Measurements from ENCODE around the gene SYN1. TPM values are rescaled to one million over a fixed set of nuclear protein-coding genes. Genes with fewer than 3 reads are reported as not detected.
"Not testable (repeated sequence)": the region's sequence is repeated elsewhere in the genome, so short reads cannot be mapped to it uniquely, and the experiment has no call there.

SYN1 gene
- total RNA-seq, 1 donor from 2014 or later, result 0.12 TPM

DNA sequence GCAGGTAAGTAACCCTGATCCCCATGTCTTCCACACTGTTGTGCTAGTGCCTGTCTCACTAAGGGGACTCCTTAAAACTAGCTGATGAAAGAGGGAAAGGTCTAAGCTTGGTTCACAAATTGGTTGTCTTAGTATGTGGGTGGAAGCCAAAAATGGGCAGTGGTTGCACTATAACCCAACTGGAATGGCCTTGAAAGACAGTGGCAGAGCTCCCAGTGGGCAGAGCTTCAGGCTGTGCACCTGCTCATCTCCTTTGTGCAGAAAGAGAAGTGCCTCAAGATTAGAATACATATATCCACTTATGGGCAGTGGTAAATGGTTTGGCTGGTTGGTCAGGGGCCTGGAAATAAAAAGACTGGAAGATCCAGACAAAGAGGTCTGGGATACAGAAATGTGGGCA is 7.2 kb downstream of the SYN1 start:
- DNase-seq (ENCODE audit: low read depth), result no peak
- TF ChIP-seq, protein P1, sequence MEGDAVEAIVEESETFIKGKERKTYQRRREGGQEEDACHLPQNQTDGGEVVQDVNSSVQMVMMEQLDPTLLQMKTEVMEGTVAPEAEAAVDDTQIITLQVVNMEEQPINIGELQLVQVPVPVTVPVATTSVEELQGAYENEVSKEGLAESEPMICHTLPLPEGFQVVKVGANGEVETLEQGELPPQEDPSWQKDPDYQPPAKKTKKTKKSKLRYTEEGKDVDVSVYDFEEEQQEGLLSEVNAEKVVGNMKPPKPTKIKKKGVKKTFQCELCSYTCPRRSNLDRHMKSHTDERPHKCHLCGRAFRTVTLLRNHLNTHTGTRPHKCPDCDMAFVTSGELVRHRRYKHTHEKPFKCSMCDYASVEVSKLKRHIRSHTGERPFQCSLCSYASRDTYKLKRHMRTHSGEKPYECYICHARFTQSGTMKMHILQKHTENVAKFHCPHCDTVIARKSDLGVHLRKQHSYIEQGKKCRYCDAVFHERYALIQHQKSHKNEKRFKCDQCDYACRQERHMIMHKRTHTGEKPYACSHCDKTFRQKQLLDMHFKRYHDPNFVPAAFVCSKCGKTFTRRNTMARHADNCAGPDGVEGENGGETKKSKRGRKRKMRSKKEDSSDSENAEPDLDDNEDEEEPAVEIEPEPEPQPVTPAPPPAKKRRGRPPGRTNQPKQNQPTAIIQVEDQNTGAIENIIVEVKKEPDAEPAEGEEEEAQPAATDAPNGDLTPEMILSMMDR (conservative IDR thresholded peaks at IDR 0.05; ENCODE audit: low read depth, low read length), result no peak
- no peak overlapping the region for H3K4me3 ChIP-seq (ENCODE audit: low read depth, low read length)

DNA sequence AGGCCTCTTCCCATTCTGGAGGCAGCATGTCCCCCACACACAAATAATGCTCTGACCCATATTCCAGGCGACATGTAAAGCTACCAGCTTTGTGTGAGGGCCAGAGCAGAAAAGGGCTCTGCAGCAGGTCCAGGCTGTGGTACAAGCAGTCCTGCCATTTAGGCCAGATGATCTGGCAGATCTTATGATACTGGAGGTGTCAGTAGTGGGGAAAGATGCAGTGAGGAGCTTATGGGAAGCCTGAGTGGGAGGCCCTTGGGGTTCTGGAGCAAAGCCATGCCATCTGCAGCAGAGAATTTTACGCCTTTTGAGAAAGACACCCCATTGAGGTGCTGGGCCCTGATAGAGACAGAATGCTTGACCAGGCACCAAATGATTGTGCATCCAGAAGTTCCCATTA is 7.7 kb downstream of the SYN1 start:
- H3K4me3 ChIP-seq (ENCODE audit: low read depth, low read length), result no peak overlapping the region
- TF ChIP-seq, protein P1 (conservative IDR thresholded peaks at IDR 0.05; ENCODE audit: low read depth, low read length), result no peak
- DNase-seq (ENCODE audit: low read depth), result no peak

DNA sequence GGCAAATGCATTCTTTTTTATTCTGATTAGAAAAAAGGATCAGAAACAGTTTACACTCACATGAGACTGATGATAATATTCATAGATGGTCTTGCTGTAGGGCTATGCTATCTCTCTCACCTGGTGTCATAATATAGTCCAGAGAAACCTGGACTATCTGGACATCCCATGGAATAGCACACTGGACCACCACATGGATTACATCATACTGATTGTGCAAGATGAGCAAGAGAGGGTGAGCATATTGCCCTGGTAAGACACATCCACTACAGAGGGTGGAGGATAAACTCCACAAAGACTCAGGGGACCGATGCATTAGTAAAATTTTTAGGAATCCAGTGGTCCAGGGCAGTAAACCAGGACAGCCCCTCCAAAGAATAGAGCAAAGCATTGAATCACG is 8.2 kb downstream of the SYN1 start:
- TF ChIP-seq, protein P1 (conservative IDR thresholded peaks at IDR 0.05; ENCODE audit: low read depth, low read length), result no peak
- DNase-seq (ENCODE audit: low read depth), result no peak
- no peak overlapping the region for H3K4me3 ChIP-seq (ENCODE audit: low read depth, low read length)

DNA sequence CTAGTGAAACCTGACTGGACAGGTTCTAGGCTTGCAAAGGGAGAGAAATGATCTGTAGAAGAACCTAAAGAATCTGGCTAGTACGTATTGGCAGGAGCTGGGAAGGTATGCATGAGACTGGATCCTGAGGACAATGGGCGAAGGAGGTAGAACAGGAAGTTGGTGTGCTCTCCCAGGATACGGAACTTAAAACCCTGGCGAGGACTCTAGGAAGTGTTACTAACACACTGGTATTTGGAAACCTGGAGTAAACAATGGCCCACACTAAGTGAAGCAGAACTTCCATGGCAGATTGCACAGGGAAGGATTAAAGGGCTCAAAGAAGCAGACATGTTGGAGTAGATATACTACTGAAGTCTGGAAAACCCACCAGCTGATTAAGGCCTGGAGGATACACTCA is 9.1 kb downstream of the SYN1 start:
- no peak overlapping the region for H3K4me3 ChIP-seq (ENCODE audit: low read depth, low read length)
- no peak for DNase-seq (ENCODE audit: low read depth)
- TF ChIP-seq, protein P1 (conservative IDR thresholded peaks at IDR 0.05; ENCODE audit: low read depth, low read length), result no peak

DNA sequence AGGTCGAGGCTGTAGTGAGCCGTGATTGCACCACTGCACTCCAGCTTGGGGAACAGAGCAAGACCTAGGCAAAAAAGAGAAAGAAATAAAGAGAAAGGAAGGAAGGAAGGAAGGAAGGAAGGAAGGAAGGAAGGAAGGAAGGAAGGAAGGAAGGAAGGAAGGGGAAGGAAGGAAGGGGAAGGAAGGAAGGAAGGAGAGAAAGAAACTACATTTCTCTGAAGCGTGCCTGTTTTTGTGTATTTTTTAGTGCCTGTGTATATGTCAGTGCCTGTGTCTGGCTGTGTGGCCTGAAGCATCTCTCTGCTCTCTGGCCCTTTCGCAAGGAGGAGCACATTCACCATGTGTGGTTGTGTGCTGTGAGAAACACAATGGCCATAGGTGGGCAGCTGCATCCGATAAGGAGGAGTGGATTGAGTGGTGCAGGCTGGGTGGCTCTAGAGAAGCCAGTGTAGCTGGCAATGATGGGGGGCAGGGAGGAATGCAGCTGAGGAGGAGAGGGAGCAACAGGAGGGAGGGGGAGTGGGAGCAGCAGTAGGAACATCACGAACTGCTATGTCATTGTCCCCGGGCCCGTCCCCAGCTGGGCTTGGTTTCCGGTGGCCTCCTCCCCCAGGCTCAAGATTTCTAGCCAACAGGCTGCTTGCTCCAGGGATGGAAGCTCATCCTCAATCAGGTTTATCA is 11.4 kb downstream of the SYN1 start:
- DNase-seq (ENCODE audit: low read depth), result no peak
- TF ChIP-seq, protein P1 (conservative IDR thresholded peaks at IDR 0.05; ENCODE audit: low read depth, low read length), result no peak
- H3K4me3 ChIP-seq (ENCODE audit: low read depth, low read length), result no peak overlapping the region

DNA sequence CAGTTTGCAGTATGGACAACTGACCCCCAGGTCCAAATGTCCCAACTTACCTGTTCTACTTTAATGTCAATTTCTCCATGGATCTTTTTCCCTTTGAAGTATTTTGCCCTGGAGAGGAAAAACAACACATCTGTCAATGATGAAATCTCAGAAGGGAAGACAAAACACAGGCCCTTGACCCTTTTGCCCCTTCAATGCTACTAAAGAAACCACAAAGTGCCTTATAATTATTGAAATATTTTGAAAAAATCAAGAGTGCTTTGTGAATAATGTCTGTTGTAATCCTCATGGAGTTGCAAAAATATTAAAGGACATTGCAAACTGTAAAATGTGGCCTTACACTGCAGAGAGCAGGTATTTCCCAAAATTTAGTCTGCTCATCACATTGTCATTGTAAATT is 12.6 kb downstream of the SYN1 start:
- no peak overlapping the region for H3K4me3 ChIP-seq (ENCODE audit: low read depth, low read length)
- TF ChIP-seq, protein P1 (conservative IDR thresholded peaks at IDR 0.05; ENCODE audit: low read depth, low read length), result no peak
- no peak for DNase-seq (ENCODE audit: low read depth)

DNA sequence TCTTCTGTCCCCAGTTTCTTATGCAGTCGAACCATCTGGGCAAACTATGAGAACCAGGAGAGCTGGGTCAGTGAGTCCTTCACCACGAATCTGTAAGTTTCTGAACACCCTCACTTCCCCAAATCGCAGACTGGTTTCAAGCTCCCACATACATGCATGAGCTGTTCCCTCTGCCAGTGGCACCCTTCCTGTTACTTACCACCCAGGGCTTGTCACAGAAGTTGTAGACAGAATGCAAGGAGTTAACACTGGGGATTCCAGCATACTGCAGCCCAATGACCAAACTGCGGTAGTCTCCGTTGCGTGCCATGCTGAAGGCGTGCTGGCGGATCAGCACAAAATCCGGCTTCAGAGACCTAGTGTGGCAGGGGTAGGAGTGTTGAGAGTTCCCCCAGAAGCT is 14.6 kb downstream of the SYN1 start:
- no peak for DNase-seq (ENCODE audit: low read depth)
- no peak overlapping the region for H3K4me3 ChIP-seq (ENCODE audit: low read depth, low read length)
- TF ChIP-seq, protein P1 (conservative IDR thresholded peaks at IDR 0.05; ENCODE audit: low read depth, low read length), result no peak

DNA sequence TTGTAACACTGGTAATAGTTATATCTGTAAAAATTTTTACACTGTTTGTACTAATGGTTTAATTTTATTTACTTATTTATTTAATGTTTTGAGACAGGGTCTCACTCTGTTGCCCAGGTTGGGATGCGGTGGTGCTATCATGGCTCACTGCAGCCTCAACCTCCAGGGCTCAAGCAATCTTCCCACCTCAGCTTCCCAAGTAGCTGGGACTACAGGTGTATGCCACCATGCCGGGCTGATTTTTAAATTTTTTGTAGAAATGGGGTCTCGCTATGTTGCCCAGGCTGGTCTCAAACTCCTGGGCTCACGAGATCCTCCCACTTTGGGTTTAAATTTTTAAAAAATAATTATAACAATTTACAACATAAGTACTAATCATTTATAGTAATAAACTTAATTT is 16.5 kb downstream of the SYN1 start:
- DNase-seq (ENCODE audit: low read depth); H3K4me3 ChIP-seq (ENCODE audit: low read depth, low read length): not testable (repeated sequence)
